Lower leg skin (tissue), 4 donors: ENCODE data around the gene RAB3D. TPM values are rescaled to one million over a fixed set of nuclear protein-coding genes. Genes with fewer than 3 reads are reported as not detected.

Source experiments
- DNase-seq, 2 donors: peaks; one replicate each; pipeline ENCODE4 v3.0.0-alpha.2; 2019; ENCODE audit warnings: low spot score in 2 of 2
- H3K4me3 ChIP-seq: fragments of 200-600 bp; sonication (generic); 2 replicates; pipeline ENCODE4 v1.5.1; 2017; ENCODE audit warnings: mild to moderate bottlenecking, low read depth; ENCODE audit not compliant: poor library complexity, severe bottlenecking
- POLR2A ChIP-seq, 2 donors: fragments of 450-650 bp; IDR thresholded peaks; one replicate each; pipeline ENCODE4 v1.6.1; 2016 to 2017; ENCODE audit warnings: antibody characterized with exemption in 2 of 2, mild to moderate bottlenecking in 1 of 2, moderate library complexity in 1 of 2
- WGBS, 2 donors: methylation state at CpG; one replicate each; pipeline ENCODE4 v1.1.5; 2018; 5-methylcytosine and 5-hydroxymethylcytosine counted together
- intact Hi-C: fragments of 100-400 bp; cut with DNase I; formaldehyde crosslinking; loops from one replicate; pipeline ENCODE4 v1.15.0; 2023; ENCODE audit warnings: low total_unique reads
- total RNA-seq, 4 donors: library from RNA; depleted of rRNA; stranded (reverse); fragments of >200 nt; gene quantifications; one replicate each; pipeline ENCODE4 v1.1.0, GENCODE V29; 2016
- TF ChIP-seq, protein P1 (sequence below), 3 donors: fragments of 450-650 bp; IDR thresholded peaks; one replicate each; pipeline ENCODE4 v1.5.1; 2016; ENCODE audit warnings: antibody characterized with exemption in 3 of 3, mild to moderate bottlenecking in 3 of 3, moderate library complexity in 2 of 3

Gene RAB3D
- total RNA-seq, 4 donors from 2014 or later, result 88.6 to 107 (median 98.0) TPM

DNA sequence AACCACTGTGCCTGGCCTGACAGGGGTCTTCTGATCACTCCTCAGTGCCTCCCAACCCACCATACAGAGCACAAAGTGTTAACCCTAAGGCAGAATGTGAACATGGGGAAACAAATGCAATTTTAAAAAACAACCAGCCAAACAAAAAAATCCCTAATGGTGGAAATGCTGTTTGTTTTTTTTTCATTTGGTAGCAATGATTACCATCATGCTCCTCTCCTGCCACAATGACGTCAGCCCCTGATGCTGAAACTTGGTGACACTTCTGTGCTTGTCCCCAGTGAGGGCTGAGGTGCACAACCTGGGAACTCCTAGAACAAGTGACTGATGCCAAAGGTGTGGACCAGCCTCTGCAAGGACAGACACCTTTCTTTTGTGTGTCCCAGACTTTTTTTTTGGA, 47.5 kb downstream of the RAB3D start:
- intact Hi-C loops, result no loop called here
- TF ChIP-seq POLR2A (IDR thresholded peaks at IDR 0.05), result no peak
- TF ChIP-seq, protein P1, sequence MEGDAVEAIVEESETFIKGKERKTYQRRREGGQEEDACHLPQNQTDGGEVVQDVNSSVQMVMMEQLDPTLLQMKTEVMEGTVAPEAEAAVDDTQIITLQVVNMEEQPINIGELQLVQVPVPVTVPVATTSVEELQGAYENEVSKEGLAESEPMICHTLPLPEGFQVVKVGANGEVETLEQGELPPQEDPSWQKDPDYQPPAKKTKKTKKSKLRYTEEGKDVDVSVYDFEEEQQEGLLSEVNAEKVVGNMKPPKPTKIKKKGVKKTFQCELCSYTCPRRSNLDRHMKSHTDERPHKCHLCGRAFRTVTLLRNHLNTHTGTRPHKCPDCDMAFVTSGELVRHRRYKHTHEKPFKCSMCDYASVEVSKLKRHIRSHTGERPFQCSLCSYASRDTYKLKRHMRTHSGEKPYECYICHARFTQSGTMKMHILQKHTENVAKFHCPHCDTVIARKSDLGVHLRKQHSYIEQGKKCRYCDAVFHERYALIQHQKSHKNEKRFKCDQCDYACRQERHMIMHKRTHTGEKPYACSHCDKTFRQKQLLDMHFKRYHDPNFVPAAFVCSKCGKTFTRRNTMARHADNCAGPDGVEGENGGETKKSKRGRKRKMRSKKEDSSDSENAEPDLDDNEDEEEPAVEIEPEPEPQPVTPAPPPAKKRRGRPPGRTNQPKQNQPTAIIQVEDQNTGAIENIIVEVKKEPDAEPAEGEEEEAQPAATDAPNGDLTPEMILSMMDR (IDR thresholded peaks at IDR 0.05), result no peak
- no peak overlapping the region for H3K4me3 ChIP-seq
- no peak for DNase-seq
- 64 to 70% methylated on average over 1 of the region's 1 CpG for WGBS, 2 donors

DNA sequence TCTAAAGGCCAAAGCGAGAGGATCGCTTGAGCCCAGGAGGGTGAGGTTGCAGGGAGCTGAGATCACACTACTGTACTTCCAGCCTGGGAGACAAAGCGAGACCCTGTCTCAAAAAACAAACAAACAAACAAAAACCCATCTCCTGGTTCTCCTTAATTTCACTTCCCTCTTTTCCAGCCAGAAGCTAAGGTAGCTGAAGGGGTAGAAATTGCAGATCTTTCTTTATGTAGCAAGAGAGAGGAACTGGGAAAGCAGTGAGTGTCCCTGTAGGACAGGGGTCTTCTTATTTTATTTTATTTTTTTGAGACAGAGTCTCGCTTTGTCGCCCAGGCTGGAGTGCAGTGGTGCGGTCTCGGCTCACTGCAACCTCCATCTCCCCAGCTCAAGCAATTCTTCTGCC, 48.0 kb downstream of the RAB3D start:
- TF ChIP-seq POLR2A (IDR thresholded peaks at IDR 0.05), result no peak
- TF ChIP-seq, protein P1 (IDR thresholded peaks at IDR 0.05), result no peak
- no peak overlapping the region for H3K4me3 ChIP-seq
- DNase-seq, result no peak
- intact Hi-C loops, result no loop called here
- 92 to 94% methylated on average over 7 of the region's 7 CpGs for WGBS, 2 donors

DNA sequence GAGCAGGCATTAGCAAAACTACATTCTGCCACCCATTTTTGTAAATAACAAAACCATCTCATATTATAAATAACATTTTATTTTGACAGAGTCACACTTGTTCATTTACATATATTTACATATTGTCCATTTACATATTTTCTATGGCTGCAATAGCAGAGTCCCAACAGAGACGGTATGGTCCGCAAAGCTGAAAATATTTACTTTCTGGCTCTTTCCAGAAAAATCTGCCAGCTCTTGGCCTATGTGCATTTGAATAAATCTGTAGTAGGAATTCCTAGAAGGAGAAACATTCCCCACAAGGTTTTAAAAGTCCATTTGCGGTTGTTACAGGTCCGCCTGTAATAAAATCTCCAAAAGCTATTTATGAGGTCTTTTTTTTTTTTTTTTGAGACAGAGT, 49.2 kb downstream of the RAB3D start:
- no peak for DNase-seq
- 76 to 82% methylated on average over 4 of the region's 4 CpGs for WGBS, 2 donors
- intact Hi-C loops, result no loop called here
- H3K4me3 ChIP-seq, result no peak overlapping the region
- TF ChIP-seq, protein P1 (IDR thresholded peaks at IDR 0.05), result no peak
- no peak for TF ChIP-seq POLR2A (IDR thresholded peaks at IDR 0.05)

DNA sequence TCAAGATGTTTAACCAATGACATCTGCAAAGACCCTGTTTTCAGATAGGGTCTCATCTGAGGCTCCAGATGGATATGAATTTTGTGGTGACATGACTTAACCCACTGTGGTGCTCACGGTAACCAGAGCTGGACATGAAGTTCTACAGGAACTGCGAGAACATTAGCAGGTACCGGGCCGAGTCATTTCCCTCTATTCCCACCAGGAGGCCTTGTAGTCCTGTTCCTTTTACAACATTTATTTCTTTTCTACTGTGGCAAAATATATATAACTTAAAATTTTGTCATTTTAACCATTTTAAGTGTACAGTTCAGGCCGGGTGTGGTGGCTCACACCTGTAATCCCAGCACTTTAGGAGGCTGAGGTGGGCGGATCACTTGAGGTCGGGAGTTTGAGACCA, 51.1 kb downstream of the RAB3D start:
- intact Hi-C loops, result loop anchor here (10.0 kb wide), 1 partner anchor 196 kb away; the partner anchor contains the start of gene ELAVL3
- H3K4me3 ChIP-seq, result no peak overlapping the region
- WGBS, 2 donors, result 73 to 79% methylated on average over 7 of the region's 7 CpGs
- DNase-seq, result no peak
- TF ChIP-seq, protein P1 (IDR thresholded peaks at IDR 0.05), result no peak
- TF ChIP-seq POLR2A (IDR thresholded peaks at IDR 0.05), result no peak

DNA sequence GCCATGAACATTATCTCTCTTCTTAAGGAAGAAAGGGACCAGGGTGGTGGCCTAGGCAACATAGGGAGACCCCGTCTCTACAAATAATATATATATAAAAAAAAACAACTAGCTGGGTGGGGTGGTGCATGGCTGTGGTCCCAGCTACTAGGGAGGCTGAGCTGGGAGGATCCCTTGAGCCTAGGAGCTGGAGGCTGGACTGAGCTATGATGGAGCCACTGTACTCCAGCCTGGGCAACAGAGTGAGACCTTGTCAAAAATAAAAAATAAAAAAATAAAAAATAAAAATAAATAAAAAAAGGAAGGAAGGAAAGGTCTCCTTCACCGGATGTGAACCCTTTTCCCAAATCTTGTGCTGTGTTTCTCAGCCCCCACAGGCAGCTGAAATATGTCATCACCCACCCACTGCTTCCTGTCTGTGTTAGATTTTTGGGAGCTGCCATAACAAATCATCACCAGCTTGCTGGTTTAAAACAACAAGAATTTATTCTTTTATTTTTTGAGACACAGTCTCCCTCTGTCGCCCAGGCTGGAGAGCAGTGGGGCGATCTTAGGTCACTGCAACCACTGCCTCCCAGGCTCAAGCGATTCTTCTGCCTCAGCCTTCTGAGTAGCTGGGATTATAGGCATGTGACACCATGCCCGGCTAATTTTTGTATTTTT, 53.0 kb downstream of the RAB3D start:
- WGBS, 2 donors, result 55 to 56% methylated on average over 6 of the region's 6 CpGs
- intact Hi-C loops, result loop anchor here (10.0 kb wide), 1 partner anchor 198 kb away; the partner anchor contains the start of gene ELAVL3
- H3K4me3 ChIP-seq, result no peak overlapping the region
- TF ChIP-seq POLR2A (IDR thresholded peaks at IDR 0.05), result no peak
- DNase-seq, result no peak

DNA sequence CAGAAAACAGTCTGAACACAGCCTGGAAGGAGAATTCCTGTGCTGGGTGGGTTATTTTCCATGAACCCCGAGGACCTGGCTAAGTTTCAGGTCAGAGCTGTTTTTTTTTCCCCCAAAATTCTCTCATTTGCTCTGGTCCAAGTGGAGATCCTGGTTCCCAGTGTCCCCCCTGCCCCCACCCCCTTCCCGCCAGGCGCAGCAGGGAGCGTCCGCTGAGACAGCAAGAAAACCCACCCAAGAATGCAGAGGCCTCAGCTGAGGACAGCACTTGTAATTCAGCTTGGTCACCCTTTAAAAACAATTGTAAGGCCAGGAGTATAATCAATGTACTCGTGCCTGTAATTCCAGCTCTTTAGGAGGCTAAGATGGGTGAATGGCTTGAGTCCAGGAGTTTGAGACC, 54.9 kb downstream of the RAB3D start:
- TF ChIP-seq, protein P1 (IDR thresholded peaks at IDR 0.05), result no peak
- TF ChIP-seq POLR2A (IDR thresholded peaks at IDR 0.05), result no peak
- WGBS, 2 donors, result 59 to 61% methylated on average over 6 of the region's 6 CpGs
- intact Hi-C loops, result loop anchor here (10.0 kb wide), 1 partner anchor 200 kb away; the partner anchor contains the start of gene ELAVL3
- DNase-seq, result no peak
- H3K4me3 ChIP-seq, result no peak overlapping the region
